H1 (cell line): ENCODE results near the gene TFAP2D. TPM values are rescaled to one million over a fixed set of nuclear protein-coding genes. Genes with fewer than 3 reads are reported as not detected.

Experiments used
- CTCF ChIA-PET: fragments of 300-600 bp; sonication (Branson Sonifier 250); formaldehyde crosslinking; loops from one replicate; lab custom pipeline; 2021; ENCODE audit not compliant: partially characterized antibody; lab: Charles Lee
- POLR2A ChIA-PET: fragments of 300-600 bp; sonication (Branson Sonifier 250); formaldehyde crosslinking; loops from one replicate; lab custom pipeline; 2021; ENCODE audit warnings: inconsistent platforms; ENCODE audit not compliant: partially characterized antibody; lab: Charles Lee
- DNase-seq, 2 experiments: peaks; one replicate each; pipeline versions ENCODE4 v3.0.0 to v3.0.0-alpha.2; 2010 to 2022; ENCODE audit warnings: low spot score in 2 of 2, low read depth in 1 of 2, mixed read lengths in 1 of 2
- FAIRE-seq: peaks from 2 replicates; lab custom pipeline; 2011; peaks lifted over from hg19 to GRCh38; lab: Jason Lieb, UNC
- H2AFZ ChIP-seq: 2 replicates; pipeline ENCODE4 v1.8.1; 2012; ENCODE audit warnings: low read length, inconsistent platforms
- H2AK5ac ChIP-seq: 2 replicates; pipeline ENCODE4 v1.6.1; 2013; ENCODE audit warnings: low read depth, low read length
- H2BK120ac ChIP-seq: replicated peaks from 2 replicates; pipeline ENCODE3; 2013; ENCODE audit warnings: low read depth, low read length, inconsistent platforms
- H2BK12ac ChIP-seq: 2 replicates; pipeline ENCODE4 v1.6.1; 2013; ENCODE audit warnings: low read depth, low read length
- H2BK15ac ChIP-seq: 2 replicates; pipeline ENCODE4 v1.6.1; 2013; ENCODE audit warnings: low read length
- H2BK20ac ChIP-seq: 2 replicates; pipeline ENCODE4 v1.6.1; 2013; ENCODE audit warnings: low read length
- H2BK5ac ChIP-seq: 2 replicates; pipeline ENCODE4 v1.6.1; 2013; ENCODE audit warnings: low read depth, low read length
- H3K14ac ChIP-seq: 2 replicates; pipeline ENCODE4 v1.6.1; 2013; ENCODE audit warnings: inconsistent platforms; ENCODE audit not compliant: insufficient read length
- H3K18ac ChIP-seq: 2 replicates; pipeline ENCODE4 v1.6.1; 2013; ENCODE audit warnings: low read length; ENCODE audit errors: extremely low read depth
- H3K23ac ChIP-seq: 2 replicates; pipeline ENCODE4 v1.6.1; 2013; ENCODE audit warnings: inconsistent platforms; ENCODE audit not compliant: insufficient read length
- H3K23me2 ChIP-seq: 2 replicates; pipeline ENCODE4 v1.6.1; 2013; ENCODE audit warnings: low read depth, low read length
- H3K27ac ChIP-seq: 2 replicates; pipeline ENCODE4 v1.6.1; 2011; ENCODE audit warnings: low read depth, low read length, inconsistent platforms
- H3K27me3 ChIP-seq, 4 experiments: replicated peaks in 1 of 4; 1 replicate in 1 of 4; 2 replicates in 3 of 4; pipeline versions ENCODE4 v1.6.1 to v1.8.1; 2011 to 2013; ENCODE audit warnings: low read length in 3 of 4, mild to moderate bottlenecking in 3 of 4, inconsistent platforms in 2 of 4, mixed read lengths in 2 of 4, moderate library complexity in 1 of 4; ENCODE audit not compliant: control insufficient read depth in 3 of 4, insufficient read depth in 3 of 4; ENCODE audit errors: extremely low read depth in 1 of 4
- H3K36me3 ChIP-seq, 4 experiments: 2 replicates each; pipeline versions ENCODE4 v1.6.1 to v1.8.1; 2011 to 2013; ENCODE audit warnings: mild to moderate bottlenecking in 4 of 4, low read length in 3 of 4, moderate library complexity in 2 of 4, control low read depth in 1 of 4, inconsistent platforms in 1 of 4; ENCODE audit not compliant: insufficient read depth in 4 of 4, control insufficient read depth in 2 of 4
- H3K4ac ChIP-seq: replicated peaks from 2 replicates; pipeline ENCODE3; 2013; ENCODE audit warnings: low read length, low read depth, mixed read lengths, inconsistent platforms; ENCODE audit not compliant: insufficient read length
- H3K4me1 ChIP-seq, 4 experiments: replicated peaks in 1 of 4; 1 replicate in 1 of 4; 2 replicates in 3 of 4; pipeline versions ENCODE4 v1.6.1 to v1.8.1; 2011 to 2013; ENCODE audit warnings: low read length in 3 of 4, inconsistent platforms in 2 of 4, mixed read lengths in 1 of 4; ENCODE audit not compliant: insufficient read depth in 4 of 4, control insufficient read depth in 3 of 4
- H3K4me2 ChIP-seq, 2 experiments: 2 replicates each; pipeline versions ENCODE4 v1.6.1 to v1.8.1; 2011 to 2013; ENCODE audit warnings: low read depth in 2 of 2, low read length in 2 of 2, control low read depth in 1 of 2, inconsistent platforms in 1 of 2, mild to moderate bottlenecking in 1 of 2; ENCODE audit not compliant: insufficient read depth in 1 of 2
- H3K4me3 ChIP-seq, 4 experiments: fragments of 200-600, 300-600 bp in 1 of 4; sonication (generic), shearing (Covaris generic), sonication (Bioruptor Twin) in 1 of 4; 2 replicates each; pipeline versions ENCODE4 v1.5.1 to v1.8.1; 2011 to 2016; ENCODE audit warnings: low read length in 4 of 4, low read depth in 3 of 4, control low read depth in 2 of 4, inconsistent platforms in 2 of 4, mild to moderate bottlenecking in 2 of 4, mixed read lengths in 1 of 4, moderate library complexity in 1 of 4; ENCODE audit not compliant: insufficient read depth in 2 of 4; ENCODE audit errors: extremely low read depth in 1 of 4
- H3K56ac ChIP-seq: replicated peaks from 2 replicates; pipeline ENCODE3; 2013; ENCODE audit warnings: low read depth, mild to moderate bottlenecking, mixed read lengths, low read length, inconsistent platforms; ENCODE audit not compliant: insufficient read length
- H3K79me1 ChIP-seq: 2 replicates; pipeline ENCODE4 v1.6.1; 2013; ENCODE audit warnings: low read depth, low read length, control low read depth
- H3K79me2 ChIP-seq, 2 experiments: 2 replicates each; pipeline versions ENCODE4 v1.6.1 to v1.8.1; 2012 to 2013; ENCODE audit warnings: low read length in 2 of 2, mild to moderate bottlenecking in 2 of 2, inconsistent platforms in 1 of 2; ENCODE audit not compliant: insufficient read depth in 2 of 2, control insufficient read depth in 1 of 2
- H3K9ac ChIP-seq, 4 experiments: replicated peaks in 1 of 4; 1 replicate in 1 of 4; 2 replicates in 3 of 4; pipeline versions ENCODE4 v1.6.1 to v1.8.1; 2011 to 2013; ENCODE audit warnings: low read depth in 3 of 4, low read length in 3 of 4, control low read depth in 2 of 4, mild to moderate bottlenecking in 2 of 4, moderate library complexity in 2 of 4, inconsistent platforms in 1 of 4; ENCODE audit errors: extremely low read depth in 1 of 4
- H3K9me3 ChIP-seq, 2 experiments: 2 replicates each; pipeline versions ENCODE4 v1.6.1 to v1.8.1; 2012 to 2013; ENCODE audit warnings: mild to moderate bottlenecking in 2 of 2, moderate library complexity in 2 of 2, control low read depth in 1 of 2, inconsistent platforms in 1 of 2, low read depth in 1 of 2, low read length in 1 of 2, mixed read lengths in 1 of 2; ENCODE audit not compliant: insufficient read depth in 2 of 2
- H4K20me1 ChIP-seq, 2 experiments: replicated peaks in 1 of 2; 2 replicates each; pipeline versions ENCODE3 to v1.8.1; 2011 to 2013; ENCODE audit warnings: inconsistent platforms in 2 of 2, low read length in 2 of 2, mild to moderate bottlenecking in 1 of 2; ENCODE audit not compliant: insufficient read depth in 2 of 2, control insufficient read depth in 1 of 2
- H4K5ac ChIP-seq: 2 replicates; pipeline ENCODE4 v1.6.1; 2013; ENCODE audit warnings: low read length, low read depth, mixed read lengths, inconsistent platforms; ENCODE audit not compliant: insufficient read length
- H4K8ac ChIP-seq: 2 replicates; pipeline ENCODE4 v1.8.0; 2013; ENCODE audit warnings: mild to moderate bottlenecking, moderate library complexity, low read length, inconsistent platforms; ENCODE audit not compliant: insufficient read depth; ENCODE audit errors: extremely low read depth
- H4K91ac ChIP-seq: replicated peaks from 2 replicates; pipeline ENCODE3; 2013; ENCODE audit warnings: low read length, mixed read lengths, inconsistent platforms; ENCODE audit not compliant: insufficient read length
- ATF2 ChIP-seq: IDR thresholded peaks from 2 replicates; pipeline ENCODE4 v1.6.1; 2012; ENCODE audit warnings: low read length, inconsistent platforms
- CEBPB ChIP-seq: IDR thresholded peaks from 2 replicates; pipeline ENCODE4 v1.6.1; 2012; ENCODE audit warnings: low read depth, low read length
- GABPA ChIP-seq: IDR thresholded peaks from 2 replicates; pipeline ENCODE4 v1.6.1; 2011; ENCODE audit warnings: mild to moderate bottlenecking, low read length, moderate library complexity, borderline replicate concordance; ENCODE audit not compliant: insufficient read depth
- GTF2F1 ChIP-seq: IDR thresholded peaks from 2 replicates; pipeline ENCODE4 v1.6.1; 2012; ENCODE audit warnings: low read depth, low read length, improper control_type of control experiment, borderline replicate concordance
- KDM5A ChIP-seq: fragments of 200-600 bp; IDR thresholded peaks from 2 replicates; pipeline ENCODE4 v1.7.1; 2012; ENCODE audit warnings: mild to moderate bottlenecking, low read length, inconsistent platforms, mixed read lengths
- POLR2AphosphoS5 ChIP-seq: IDR thresholded peaks from 2 replicates; pipeline ENCODE4 v1.6.1; 2011; ENCODE audit warnings: low read depth, low read length
- RNF2 ChIP-seq: fragments of 200-900, 300-1000 bp; sonication (generic); IDR thresholded peaks from 2 replicates; pipeline ENCODE4 v1.7.1; 2016; ENCODE audit warnings: borderline replicate concordance, low read depth, mild to moderate bottlenecking, antibody characterized with exemption, low read length; ENCODE audit not compliant: poor library complexity, severe bottlenecking; ENCODE audit errors: missing control alignments
- polyA plus RNA-seq, 7 experiments: library from polyadenylated mRNA; depleted of rRNA in 3 of 7; stranded (reverse) in 5 of 7; unstranded in 2 of 7; fragments of >200 nt in 5 of 7; fragments of 200-250 nt in 2 of 7; gene quantifications; 1 replicate in 5 of 7; 2 replicates in 1 of 7; 4 replicates in 1 of 7; pipeline versions ENCODE4 v1.2.1 to v1.2.3, GENCODE V29; 2011 to 2013; ENCODE audit warnings: missing spikeins in 2 of 7, mixed read lengths in 2 of 7
- total RNA-seq: library from RNA; stranded (reverse); fragmentation: NEBNext Ultra II Directional; extraction: Animal tissue kit (Norgen Biotek cat#: 25700); gene quantifications from 2 replicates; pipeline ENCODE4 v1.2.1, GENCODE V29; 2021

The TFAP2D gene
- total and polyA plus RNA-seq, 2 of the 8 experiments (the other 6 are each of a cell fraction or from before 2014, with no cell fraction given): not detected

GRCh38 chr6:50804283-50804682, 91.0 kb downstream of the TFAP2D start:
- Histone ChIP-seq H3K9me3 (no peaks in the 10 kb centered on the region), H3K23me2 (no peaks in the 10 kb centered on the region), H4K91ac (no peak overlapping the region), H4K20me1 (no peaks in the 10 kb centered on the region), H3K79me1 (no peaks in the 10 kb centered on the region), H3K4ac (no peak overlapping the region), H2BK120ac (no peak overlapping the region), H3K36me3 (no peaks in the 10 kb centered on the region; a peak in 1 of 8 replicates), H2BK5ac (no peak overlapping the region), H2BK20ac (no peak overlapping the region), H2AK5ac (no peak overlapping the region), H3K27me3 (no peaks in the 10 kb centered on the region), H3K14ac (no peak overlapping the region), H3K4me2 (no peak overlapping the region), H3K4me3 (no peak overlapping the region), H4K5ac (no peak overlapping the region), H3K4me1 (no peaks in the 10 kb centered on the region), H3K56ac (no peak overlapping the region), H2BK15ac (no peak overlapping the region), H2BK12ac (no peak overlapping the region), H3K79me2 (no peaks in the 10 kb centered on the region), H3K9ac (no peak overlapping the region), H3K18ac (no peak overlapping the region), H3K27ac (no peak overlapping the region), H3K23ac (no peak overlapping the region), H2AFZ (no peak overlapping the region), H4K8ac (no peak overlapping the region)
- FAIRE-seq (no peak), DNase-seq (no peak)
- POLR2A ChIA-PET: no interaction called here
- CTCF ChIA-PET: no interaction called here
- TF ChIP-seq RNF2: no peak
- no peak for TF ChIP-seq CEBPB
- TF ChIP-seq POLR2AphosphoS5: no peak
- no peak for TF ChIP-seq GTF2F1
- no peak for TF ChIP-seq ATF2
- no peak for TF ChIP-seq KDM5A
- TF ChIP-seq GABPA: no peak
